Raji (cell line): Measurements from ENCODE around the gene MYH14.

Experiments used
- POLR2A ChIP-seq: IDR thresholded peaks from 2 replicates; pipeline ENCODE4 v1.6.1; 2011; ENCODE audit warnings: low read depth, low read length, control low read depth; ENCODE audit not compliant: insufficient read depth

MYH14 gene

GRCh38 chr19:50255115-50255514 is 51.7 kb downstream of the MYH14 start:
- TF ChIP-seq POLR2A, result no peak

- TF ChIP-seq POLR2A, result no peak
Observed at GRCh38 chr19:50257141-50257540, 53.7 kb downstream of the MYH14 start.

DNA sequence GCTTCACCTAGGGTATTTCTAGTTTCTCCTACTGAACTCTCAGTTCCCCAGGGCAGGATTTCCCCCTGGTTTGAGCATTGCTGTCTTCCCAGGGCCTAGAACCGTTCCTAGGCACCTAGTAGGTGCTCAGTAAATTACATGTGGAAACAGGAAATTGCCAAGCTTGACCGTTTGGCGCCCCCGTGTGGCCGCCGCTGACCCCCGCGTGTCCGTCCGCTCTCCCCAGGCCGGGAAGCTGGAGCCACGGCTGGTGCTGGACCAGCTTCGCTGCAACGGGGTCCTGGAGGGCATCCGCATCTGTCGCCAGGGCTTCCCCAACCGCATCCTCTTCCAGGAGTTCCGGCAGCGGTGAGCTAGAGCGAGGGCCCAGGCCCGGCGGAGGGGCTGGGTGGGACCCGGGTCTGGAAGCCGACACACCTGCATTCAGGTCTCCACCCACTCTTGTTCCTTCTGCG is 55.5 kb downstream of the MYH14 start:
- TF ChIP-seq POLR2A, result no peak

DNA sequence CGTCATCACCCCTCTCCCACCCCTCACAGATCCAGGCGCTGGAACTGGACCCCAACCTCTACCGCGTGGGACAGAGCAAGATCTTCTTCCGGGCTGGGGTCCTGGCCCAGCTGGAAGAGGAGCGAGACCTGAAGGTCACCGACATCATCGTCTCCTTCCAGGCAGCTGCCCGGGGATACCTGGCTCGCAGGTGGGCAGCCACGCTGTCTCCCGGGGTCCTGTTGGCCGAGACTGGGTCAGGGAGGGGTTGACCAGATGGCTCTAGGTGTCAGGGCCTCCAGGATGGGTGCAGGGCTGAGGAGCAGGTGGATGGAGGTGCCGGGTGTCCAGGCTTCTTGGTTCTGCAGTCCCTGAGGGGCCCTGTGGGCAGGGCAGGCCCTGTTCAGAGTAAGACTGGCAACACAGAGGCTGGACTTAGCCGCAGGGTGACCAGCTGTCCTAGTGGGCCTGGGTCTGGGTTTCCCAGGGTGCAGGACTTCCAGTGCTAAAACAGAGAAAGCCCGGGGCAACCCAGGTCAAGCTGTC is 58.1 kb downstream of the MYH14 start:
- TF ChIP-seq POLR2A, result no peak

DNA sequence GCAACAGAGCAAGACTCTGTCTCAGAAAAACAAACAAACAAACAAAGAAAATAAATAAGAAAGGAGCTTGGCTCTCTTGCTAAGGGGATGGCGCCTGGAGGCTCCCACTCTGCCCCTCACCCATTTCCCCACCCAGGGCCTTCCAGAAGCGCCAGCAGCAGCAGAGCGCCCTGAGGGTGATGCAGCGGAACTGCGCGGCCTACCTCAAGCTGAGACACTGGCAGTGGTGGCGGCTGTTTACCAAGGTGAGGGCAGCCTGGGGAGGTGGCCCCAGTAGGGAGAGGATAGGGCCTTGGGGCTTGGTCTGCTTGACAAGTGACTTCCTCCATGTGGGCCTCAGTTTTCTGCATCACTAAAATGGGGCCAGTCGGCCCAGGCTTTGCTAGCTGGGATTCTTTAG is 59.8 kb downstream of the MYH14 start:
- no peak for TF ChIP-seq POLR2A

DNA sequence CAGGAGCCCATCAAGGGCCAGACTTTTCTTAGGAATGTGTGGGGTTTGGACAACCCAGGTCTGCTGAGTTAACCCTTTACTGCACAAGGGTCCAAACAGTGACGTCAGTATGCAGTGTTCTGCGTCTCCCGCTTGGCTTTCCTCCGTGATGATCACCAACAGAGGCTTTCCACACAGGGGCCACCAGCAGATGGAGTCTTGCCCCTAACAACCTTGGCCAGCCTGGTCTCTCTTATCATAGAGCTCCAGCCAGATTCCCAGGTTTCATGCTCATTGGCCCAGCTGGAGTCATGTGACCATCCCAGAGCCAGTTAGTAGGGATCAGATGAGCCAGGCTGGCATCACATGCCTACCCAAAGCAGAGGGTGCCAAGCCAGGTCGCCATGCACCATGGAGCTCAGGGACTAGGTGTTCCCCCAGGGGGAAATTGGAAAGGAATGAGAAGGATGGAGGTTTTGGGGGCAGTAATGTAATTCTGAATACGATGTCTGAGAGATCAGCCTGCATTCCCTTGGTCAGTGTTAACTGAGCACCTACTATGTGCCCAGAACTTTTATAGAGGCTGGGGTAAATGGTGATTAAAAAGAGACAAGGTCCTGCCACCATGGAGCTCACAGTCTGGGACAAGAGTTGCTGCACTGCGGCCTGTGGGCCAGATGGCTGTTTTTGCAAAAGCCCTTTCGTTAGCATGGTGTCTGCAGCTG is 61.2 kb downstream of the MYH14 start:
- no peak for TF ChIP-seq POLR2A

DNA sequence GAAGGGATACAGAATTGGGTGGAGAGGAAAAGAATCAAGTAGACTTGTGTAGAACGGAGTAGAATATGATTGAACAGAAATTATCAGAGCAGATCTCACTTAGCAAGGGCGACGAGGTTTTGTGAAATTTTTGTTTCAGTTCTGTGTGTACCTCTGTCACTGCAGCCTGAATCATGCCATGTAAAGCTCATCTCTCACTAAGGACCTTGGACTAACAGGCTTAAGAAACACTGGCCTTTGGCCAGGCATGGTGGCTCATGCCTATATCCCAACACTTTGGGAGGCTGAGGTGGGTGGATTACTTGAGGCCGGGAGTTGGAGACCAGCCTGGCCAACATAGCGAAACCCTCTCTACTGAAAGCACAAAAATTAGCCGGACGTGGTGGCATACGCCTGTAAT is 62.6 kb downstream of the MYH14 start:
- no peak for TF ChIP-seq POLR2A

GRCh38 chr19:50266896-50267295 is 63.5 kb downstream of the MYH14 start:
- TF ChIP-seq POLR2A, result no peak

- TF ChIP-seq POLR2A, result no peak
Observed at GRCh38 chr19:50268041-50268440, 64.6 kb downstream of the MYH14 start.

DNA sequence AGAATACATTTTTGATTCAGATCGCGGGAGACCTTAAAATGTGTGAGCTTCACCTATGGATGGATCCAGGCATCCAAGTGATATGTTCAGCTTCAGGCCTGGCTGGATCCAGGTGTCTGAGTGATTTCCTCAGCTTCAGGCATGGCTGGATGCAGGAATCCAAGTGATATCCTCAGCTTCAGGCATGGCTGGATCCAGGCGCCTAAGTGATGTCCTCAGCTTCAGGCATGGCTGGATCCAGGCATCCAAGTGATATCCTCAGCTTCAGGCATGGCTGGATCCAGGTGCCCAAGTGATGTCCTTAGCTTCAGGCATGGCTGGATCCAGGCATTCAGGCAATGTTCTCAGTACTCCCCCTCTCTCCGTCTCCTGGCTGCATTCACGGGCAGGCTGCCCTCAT is 65.1 kb downstream of the MYH14 start:
- no peak for TF ChIP-seq POLR2A

DNA sequence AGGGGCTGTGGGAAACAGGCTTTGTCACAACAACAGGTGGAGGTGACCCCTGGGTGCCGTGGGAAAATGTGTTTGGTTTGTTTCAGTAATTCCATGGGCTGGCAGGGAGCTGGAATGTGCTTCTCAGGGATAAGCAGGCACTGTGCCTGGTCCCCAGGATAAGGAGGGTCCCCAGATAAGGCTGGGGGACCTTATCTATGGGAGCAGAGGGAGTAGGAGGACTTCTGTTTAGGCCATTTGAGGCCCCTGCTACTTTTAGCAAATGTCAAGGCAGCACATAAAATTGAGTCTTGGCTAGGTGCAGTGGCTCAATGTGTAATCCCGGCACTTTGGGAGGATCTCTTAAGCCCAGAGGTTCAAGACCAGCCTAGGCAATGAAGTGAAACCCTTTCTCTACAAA is 66.2 kb downstream of the MYH14 start:
- TF ChIP-seq POLR2A, result no peak

DNA sequence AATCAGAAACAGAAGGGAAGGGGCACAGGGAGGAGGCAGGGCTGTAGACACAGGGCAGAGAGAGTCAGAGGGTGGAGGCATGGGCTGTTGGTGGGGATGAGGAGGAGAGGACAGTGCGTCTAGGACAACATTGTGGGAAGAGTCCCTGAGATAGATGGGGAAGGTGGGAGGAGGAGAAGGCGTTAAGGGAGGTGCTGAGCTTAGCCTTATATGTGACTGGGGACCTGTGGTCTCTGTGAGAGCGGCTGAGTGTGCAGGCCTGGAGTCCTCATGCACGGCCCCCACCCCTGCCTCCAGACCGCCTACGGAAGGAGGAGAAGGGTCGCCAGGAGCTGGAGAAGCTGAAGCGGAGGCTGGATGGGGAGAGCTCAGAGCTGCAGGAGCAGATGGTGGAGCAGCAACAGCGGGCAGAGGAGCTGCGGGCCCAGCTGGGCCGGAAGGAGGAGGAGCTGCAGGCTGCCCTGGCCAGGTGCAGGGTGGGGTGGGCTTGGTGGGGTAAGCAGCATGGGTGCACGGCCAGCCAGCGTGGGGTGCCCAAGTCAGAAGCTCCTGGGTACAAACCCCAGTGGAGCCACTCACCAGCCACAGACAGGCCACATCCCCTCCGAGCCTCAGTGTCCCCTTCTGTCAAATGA is 69.0 kb downstream of the MYH14 start:
- TF ChIP-seq POLR2A, result no peak

DNA sequence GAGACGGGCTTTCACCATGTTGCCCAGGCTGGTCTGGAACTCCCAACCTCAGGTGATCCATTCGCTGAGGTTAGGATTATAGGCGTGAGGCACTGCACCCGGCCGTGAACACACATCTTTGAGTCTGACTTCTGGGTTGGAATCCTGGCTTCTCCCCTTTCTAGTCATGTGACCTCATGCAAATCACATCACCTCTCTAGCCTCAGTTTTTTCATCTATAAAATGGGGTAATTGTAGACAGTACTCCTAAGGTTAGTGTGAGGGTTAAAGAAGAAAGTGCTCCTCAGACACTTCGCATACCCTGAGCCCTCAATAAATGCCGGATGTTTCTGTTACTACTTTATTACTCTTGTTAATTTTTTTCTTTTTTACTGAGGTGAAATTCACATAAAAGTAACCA is 70.4 kb downstream of the MYH14 start:
- TF ChIP-seq POLR2A, result no peak

DNA sequence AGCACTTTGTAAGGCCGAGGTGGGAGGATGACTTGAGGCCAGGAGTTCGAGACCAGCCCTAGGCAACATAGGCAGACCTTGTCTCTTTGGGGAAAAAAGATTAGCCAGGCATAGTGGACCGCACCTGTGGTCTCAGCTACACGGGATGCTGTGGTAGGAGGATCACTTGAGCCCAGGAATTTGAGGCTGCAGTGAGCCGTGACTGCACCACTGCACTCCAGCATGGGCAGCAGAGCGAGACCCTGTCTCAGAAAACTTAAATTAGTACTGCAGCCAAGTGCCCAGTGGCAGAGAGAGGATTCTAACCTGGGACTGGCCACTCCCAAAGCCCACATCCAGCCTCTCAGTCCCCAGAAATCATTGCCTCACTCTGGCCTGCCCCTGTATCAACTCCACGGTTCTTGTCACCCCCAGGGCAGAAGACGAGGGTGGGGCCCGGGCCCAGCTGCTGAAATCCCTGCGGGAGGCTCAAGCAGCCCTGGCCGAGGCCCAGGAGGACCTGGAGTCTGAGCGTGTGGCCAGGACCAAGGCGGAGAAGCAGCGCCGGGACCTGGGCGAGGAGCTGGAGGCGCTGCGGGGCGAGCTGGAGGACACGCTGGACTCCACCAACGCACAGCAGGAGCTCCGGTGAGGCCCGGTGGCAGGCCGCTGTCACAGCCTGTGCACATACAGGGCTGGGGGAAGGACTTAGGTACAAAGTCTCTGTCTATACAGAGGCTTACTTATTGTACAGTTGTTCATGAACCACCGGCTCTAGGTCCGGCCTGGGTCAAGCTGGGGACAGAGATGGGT is 72.4 kb downstream of the MYH14 start:
- no peak for TF ChIP-seq POLR2A

DNA sequence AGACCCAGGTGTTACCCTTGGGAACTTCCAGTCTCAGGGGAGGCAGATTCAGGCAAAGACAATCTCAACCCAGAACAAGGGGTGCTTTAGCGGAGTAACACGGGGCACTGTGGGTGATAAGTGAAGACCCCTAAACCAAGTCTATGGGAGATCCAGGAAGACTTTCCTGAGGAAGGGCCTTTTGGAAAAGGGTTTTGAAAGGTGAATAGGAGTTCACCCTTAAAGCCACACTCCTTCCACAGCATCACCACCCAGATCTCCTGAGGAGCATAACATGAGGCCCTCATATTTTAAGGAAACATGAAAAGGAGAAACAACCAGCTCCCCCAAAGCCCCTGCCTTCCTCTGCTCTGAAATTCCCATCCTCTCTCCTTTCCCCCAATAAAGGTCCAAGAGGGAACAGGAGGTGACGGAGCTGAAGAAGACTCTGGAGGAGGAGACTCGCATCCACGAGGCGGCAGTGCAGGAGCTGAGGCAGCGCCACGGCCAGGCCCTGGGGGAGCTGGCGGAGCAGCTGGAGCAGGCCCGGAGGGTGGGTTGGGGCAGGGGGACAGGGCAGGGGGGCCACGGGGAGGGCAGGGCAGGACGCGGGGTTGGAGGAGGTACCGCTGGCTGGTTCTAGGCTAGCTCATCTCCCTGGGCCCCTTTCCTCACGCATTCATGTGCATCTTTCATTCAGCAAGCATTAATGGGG is 73.1 kb downstream of the MYH14 start:
- TF ChIP-seq POLR2A, result no peak
